SU-DHL-6 (cell line): ENCODE results near the gene VPS41.

Source experiments
- H2AFZ ChIP-seq: fragments of 200-600 bp; sonication (generic); 2 replicates; pipeline ENCODE4 v1.6.1; 2014; ENCODE audit warnings: low read depth, mild to moderate bottlenecking, moderate library complexity, mixed read lengths, antibody characterized with exemption, low read length; ENCODE audit not compliant: severe bottlenecking
- H3F3A ChIP-seq: fragments of 200-600 bp; shearing (Covaris generic); 2 replicates; pipeline ENCODE4 v1.6.0; 2016; ENCODE audit warnings: antibody characterized with exemption, mild to moderate bottlenecking; ENCODE audit not compliant: insufficient read depth
- H3K27ac ChIP-seq: fragments of 200-600 bp; sonication (generic); 2 replicates; pipeline ENCODE4 v1.5.1; 2016; ENCODE audit warnings: low read depth, mild to moderate bottlenecking, low read length, moderate library complexity, mixed read lengths
- H3K27me3 ChIP-seq: fragments of 200-600 bp; sonication (generic), shearing (Covaris generic); 2 replicates; pipeline ENCODE4 v1.6.0; 2014; ENCODE audit warnings: mild to moderate bottlenecking, low read length
- H3K36me3 ChIP-seq: fragments of 200-600 bp; sonication (generic); 2 replicates; pipeline ENCODE4 v1.6.1; 2014; ENCODE audit warnings: mild to moderate bottlenecking, low read length, mixed read lengths
- H3K4me2 ChIP-seq: fragments of 300-600, 200-600 bp; shearing (Covaris generic), sonication (generic); 2 replicates; pipeline ENCODE4 v1.6.0; 2014; ENCODE audit warnings: low read length, low read depth, mild to moderate bottlenecking; ENCODE audit not compliant: poor library complexity, severe bottlenecking
- H3K4me3 ChIP-seq: fragments of 200-600 bp; sonication (generic); 2 replicates; pipeline ENCODE4 v1.5.1; 2014; ENCODE audit warnings: antibody characterized with exemption, low read length, mild to moderate bottlenecking, mixed read lengths; ENCODE audit not compliant: insufficient read depth, poor library complexity, severe bottlenecking
- H3K79me2 ChIP-seq: fragments of 200-600 bp; sonication (generic); 2 replicates; pipeline ENCODE4 v1.6.1; 2014; ENCODE audit warnings: mild to moderate bottlenecking, low read length, moderate library complexity; ENCODE audit not compliant: insufficient read depth
- H3K9ac ChIP-seq: fragments of 200-600 bp; sonication (generic); 2 replicates; pipeline ENCODE4 v1.7.0; 2014; ENCODE audit warnings: mild to moderate bottlenecking, low read length
- H3K9me2 ChIP-seq: fragments of 200-600 bp; sonication (generic); replicated peaks from 2 replicates; pipeline ENCODE4 v1.6.1; 2014; ENCODE audit warnings: low read length; ENCODE audit not compliant: insufficient read depth
- H3K9me3 ChIP-seq: fragments of 200-600 bp; sonication (generic); 2 replicates; pipeline ENCODE4 v1.6.1; 2014; ENCODE audit warnings: low read length, mixed read lengths; ENCODE audit not compliant: insufficient read depth
- H4K20me1 ChIP-seq: fragments of 200-600 bp; sonication (generic); 2 replicates; pipeline ENCODE4 v1.6.1; 2014; ENCODE audit warnings: low read depth, mild to moderate bottlenecking, antibody characterized with exemption, low read length, moderate library complexity, mixed read lengths
- EZH2phosphoT487 ChIP-seq: fragments of 200-600 bp; sonication (generic), shearing (Covaris generic); conservative IDR thresholded peaks from 2 replicates; pipeline ENCODE4 v1.6.1; 2018; ENCODE audit warnings: mild to moderate bottlenecking, antibody characterized with exemption, low read length, moderate library complexity, mixed read lengths
- TF ChIP-seq, protein P1 (sequence below): fragments of 200-600 bp; sonication (generic); IDR thresholded peaks from one replicate; pipeline ENCODE4 v1.5.1; 2017; ENCODE audit warnings: antibody characterized with exemption, mild to moderate bottlenecking, low read length, moderate library complexity; ENCODE audit not compliant: insufficient read depth, poor library complexity, severe bottlenecking

Gene VPS41

GRCh38 chr7:38822549-38822948 lies 86.4 kb downstream of the VPS41 start:
- Histone ChIP-seq H3K27ac (no peak overlapping the region), H3F3A (no peaks in the 10 kb centered on the region), H3K4me3 (no peak overlapping the region), H3K9me3 (no peaks in the 10 kb centered on the region), H3K27me3 (no peaks in the 10 kb centered on the region), H4K20me1 (no peaks in the 10 kb centered on the region), H3K9me2 (no peaks in the 10 kb centered on the region), H3K4me2 (no peak overlapping the region), H3K36me3 (no peaks in the 10 kb centered on the region), H3K79me2 (no peaks in the 10 kb centered on the region), H2AFZ (no peak overlapping the region), H3K9ac (no peak overlapping the region)
- no peak for TF ChIP-seq EZH2phosphoT487
- TF ChIP-seq, protein P1, sequence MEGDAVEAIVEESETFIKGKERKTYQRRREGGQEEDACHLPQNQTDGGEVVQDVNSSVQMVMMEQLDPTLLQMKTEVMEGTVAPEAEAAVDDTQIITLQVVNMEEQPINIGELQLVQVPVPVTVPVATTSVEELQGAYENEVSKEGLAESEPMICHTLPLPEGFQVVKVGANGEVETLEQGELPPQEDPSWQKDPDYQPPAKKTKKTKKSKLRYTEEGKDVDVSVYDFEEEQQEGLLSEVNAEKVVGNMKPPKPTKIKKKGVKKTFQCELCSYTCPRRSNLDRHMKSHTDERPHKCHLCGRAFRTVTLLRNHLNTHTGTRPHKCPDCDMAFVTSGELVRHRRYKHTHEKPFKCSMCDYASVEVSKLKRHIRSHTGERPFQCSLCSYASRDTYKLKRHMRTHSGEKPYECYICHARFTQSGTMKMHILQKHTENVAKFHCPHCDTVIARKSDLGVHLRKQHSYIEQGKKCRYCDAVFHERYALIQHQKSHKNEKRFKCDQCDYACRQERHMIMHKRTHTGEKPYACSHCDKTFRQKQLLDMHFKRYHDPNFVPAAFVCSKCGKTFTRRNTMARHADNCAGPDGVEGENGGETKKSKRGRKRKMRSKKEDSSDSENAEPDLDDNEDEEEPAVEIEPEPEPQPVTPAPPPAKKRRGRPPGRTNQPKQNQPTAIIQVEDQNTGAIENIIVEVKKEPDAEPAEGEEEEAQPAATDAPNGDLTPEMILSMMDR: no peak

DNA sequence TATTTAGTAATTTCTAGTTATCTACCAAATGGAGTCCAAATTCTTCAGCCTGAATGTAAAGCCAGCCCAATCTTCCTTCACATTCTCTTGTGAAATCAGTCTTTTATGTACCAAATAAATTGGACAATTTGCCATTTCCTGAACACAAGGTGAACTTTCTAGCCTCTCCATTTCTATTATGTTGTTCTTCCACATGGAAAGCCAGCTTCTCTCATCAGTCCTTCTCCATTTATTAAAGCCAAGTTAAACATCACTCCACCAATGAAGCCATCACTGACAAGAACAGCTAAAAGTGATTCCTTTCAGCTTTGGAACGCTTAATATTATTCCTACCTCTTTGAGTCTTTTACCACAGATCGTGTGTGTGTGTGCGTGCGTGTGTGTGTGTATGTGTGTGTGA lies 88.4 kb downstream of the VPS41 start:
- Histone ChIP-seq H3K27me3 (no peaks in the 10 kb centered on the region), H3K36me3 (no peaks in the 10 kb centered on the region), H3K9ac (no peak overlapping the region), H3K27ac (no peak overlapping the region), H4K20me1 (no peaks in the 10 kb centered on the region), H3F3A (no peaks in the 10 kb centered on the region), H3K4me3 (no peak overlapping the region), H3K9me3 (no peaks in the 10 kb centered on the region), H3K4me2 (no peak overlapping the region), H3K79me2 (no peaks in the 10 kb centered on the region), H2AFZ (no peak overlapping the region), H3K9me2 (no peaks in the 10 kb centered on the region)
- no peak for TF ChIP-seq EZH2phosphoT487
- TF ChIP-seq, protein P1: no peak

DNA sequence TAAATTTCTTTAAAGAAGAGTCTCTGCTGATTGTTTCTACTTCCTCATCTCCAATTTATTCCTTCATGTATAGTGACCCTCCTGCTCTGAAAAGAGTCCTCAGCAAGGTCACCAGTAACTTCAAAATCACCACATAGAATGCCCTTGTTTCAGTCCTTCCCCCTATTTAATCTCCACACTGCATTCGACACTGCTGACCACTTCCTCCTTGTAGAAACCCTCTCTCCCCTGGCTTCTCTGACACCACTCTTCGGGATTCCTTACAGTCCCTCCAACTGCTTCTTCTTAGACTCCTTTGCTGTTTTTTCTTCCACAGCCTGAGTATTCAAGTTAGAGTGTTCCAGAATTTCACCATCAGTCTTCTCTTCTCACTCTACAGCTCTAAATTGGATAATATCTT lies 89.5 kb downstream of the VPS41 start:
- no peak for TF ChIP-seq EZH2phosphoT487
- H3K27me3 ChIP-seq: no peaks in the 10 kb centered on the region
- no peak overlapping the region for H3K9ac ChIP-seq
- no peaks in the 10 kb centered on the region for H3K9me2 ChIP-seq
- no peak overlapping the region for H2AFZ ChIP-seq
- H4K20me1 ChIP-seq: no peaks in the 10 kb centered on the region
- H3K79me2 ChIP-seq: no peaks in the 10 kb centered on the region
- no peak overlapping the region for H3K27ac ChIP-seq
- H3K4me3 ChIP-seq: no peak overlapping the region
- no peaks in the 10 kb centered on the region for H3F3A ChIP-seq
- no peaks in the 10 kb centered on the region for H3K36me3 ChIP-seq
- H3K4me2 ChIP-seq: no peak overlapping the region
- H3K9me3 ChIP-seq: no peaks in the 10 kb centered on the region

- Histone ChIP-seq H4K20me1 (no peaks in the 10 kb centered on the region), H3K4me3 (no peak overlapping the region), H3K9ac (no peak overlapping the region), H3K9me3 (no peaks in the 10 kb centered on the region), H2AFZ (no peak overlapping the region), H3K79me2 (no peaks in the 10 kb centered on the region), H3K27ac (no peak overlapping the region), H3K9me2 (no peaks in the 10 kb centered on the region), H3F3A (no peaks in the 10 kb centered on the region), H3K27me3 (no peaks in the 10 kb centered on the region), H3K36me3 (no peaks in the 10 kb centered on the region), H3K4me2 (no peak overlapping the region)
- no peak for TF ChIP-seq EZH2phosphoT487
- TF ChIP-seq, protein P1: no peak
These were observed 91.5 kb downstream of the VPS41 start for GRCh38 chr7:38817526-38817925.
